Measurements from ENCODE around the gene TBCD. TPM values are rescaled to one million over a fixed set of nuclear protein-coding genes. Genes with fewer than 3 reads are reported as not detected.

The TBCD gene
- polyA plus RNA-seq, 1 donor from 2014 or later: 67.2 TPM

- no peak overlapping the region for H2AFZ ChIP-seq (ENCODE audit: low read depth, low read length)
- no peaks in the 10 kb centered on the region for H3K27me3 ChIP-seq (ENCODE audit: insufficient read depth, low read depth, low read length)
- H4K20me1 ChIP-seq (ENCODE audit: insufficient read depth): no peaks in the 10 kb centered on the region
- no peaks in the 10 kb centered on the region for H3K36me3 ChIP-seq (ENCODE audit: insufficient read depth, low read length)
- H3K4me2 ChIP-seq (ENCODE audit: low read length): no peak overlapping the region
- no peak overlapping the region for H3K9ac ChIP-seq (ENCODE audit: low read length)
- no peaks in the 10 kb centered on the region for H3K9me3 ChIP-seq (ENCODE audit: low read length)
- H3F3A ChIP-seq (ENCODE audit: insufficient read depth, low read length, poor library complexity, severe bottlenecking): no peaks in the 10 kb centered on the region
- TF ChIP-seq POLR2AphosphoS5 (IDR thresholded peaks at IDR 0.05): no peak
- H3K4me3 ChIP-seq (ENCODE audit: low read length): no peak overlapping the region
- no peaks in the 10 kb centered on the region for H3K79me2 ChIP-seq (replicated peaks; ENCODE audit: insufficient read depth, low read length)
- no peak overlapping the region for H3K27ac ChIP-seq (ENCODE audit: low read length)
- H3K9me2 ChIP-seq (ENCODE audit: insufficient read depth, low read length): no peaks in the 10 kb centered on the region
Observed at GRCh38 chr17:82964851-82965341, 213.0 kb downstream of the TBCD start.

GRCh38 chr17:82965371-82965770 is 213.5 kb downstream of the TBCD start:
- H3K9me2 ChIP-seq (ENCODE audit: insufficient read depth, low read length): no peaks in the 10 kb centered on the region
- no peak overlapping the region for H3K27ac ChIP-seq (ENCODE audit: low read length)
- no peaks in the 10 kb centered on the region for H3K27me3 ChIP-seq (ENCODE audit: insufficient read depth, low read depth, low read length)

More at GRCh38 chr17:82965371-82965770, 213.5 kb downstream of the TBCD start:
- TF ChIP-seq POLR2AphosphoS5 (IDR thresholded peaks at IDR 0.05): no peak
- no peak for TF ChIP-seq EZH2 (IDR thresholded peaks at IDR 0.05; ENCODE audit: borderline replicate concordance, insufficient read depth, low read length, poor library complexity, severe bottlenecking)
- no peak for TF ChIP-seq CTCF (IDR thresholded peaks at IDR 0.05; ENCODE audit: poor library complexity, severe bottlenecking)
- TF ChIP-seq RAD21 (conservative IDR thresholded peaks at IDR 0.05): no peak
- no peak for TF ChIP-seq EP300 (conservative IDR thresholded peaks at IDR 0.05; ENCODE audit: poor library complexity, severe bottlenecking)
- no peak for TF ChIP-seq TAF1 (IDR thresholded peaks at IDR 0.05; ENCODE audit: low read depth)
- no peak for TF ChIP-seq REST (IDR thresholded peaks at IDR 0.05; ENCODE audit: borderline replicate concordance)
- no peak for TF ChIP-seq SMC3 (conservative IDR thresholded peaks at IDR 0.05; ENCODE audit: poor library complexity)
- no peak for TF ChIP-seq MXI1 (conservative IDR thresholded peaks at IDR 0.05; ENCODE audit: poor library complexity, severe bottlenecking)
- H3F3A ChIP-seq (ENCODE audit: insufficient read depth, low read length, poor library complexity, severe bottlenecking): no peaks in the 10 kb centered on the region
- H3K36me3 ChIP-seq (ENCODE audit: insufficient read depth, low read length): no peaks in the 10 kb centered on the region
- H3K9me3 ChIP-seq (ENCODE audit: low read length): no peaks in the 10 kb centered on the region
- H3K9ac ChIP-seq (ENCODE audit: low read length): no peak overlapping the region
- no peak overlapping the region for H3K4me3 ChIP-seq (ENCODE audit: low read length)
- H2AFZ ChIP-seq (ENCODE audit: low read depth, low read length): no peak overlapping the region
- no peak overlapping the region for H3K4me2 ChIP-seq (ENCODE audit: low read length)
- H4K20me1 ChIP-seq (ENCODE audit: insufficient read depth): no peaks in the 10 kb centered on the region
- no peaks in the 10 kb centered on the region for H3K79me2 ChIP-seq (replicated peaks; ENCODE audit: insufficient read depth, low read length)

All from neural cell (in vitro differentiated cells).